Measurements from ENCODE around the gene HERPUD1. TPM values are rescaled to one million over a fixed set of nuclear protein-coding genes. Genes with fewer than 3 reads are reported as not detected.

The HERPUD1 gene
- total and polyA plus RNA-seq, 9 of the 15 experiments (the other 6 are each of a cell fraction or from before 2014, with no cell fraction given) = 14.2 to 60.7 (median 37.4) TPM

DNA sequence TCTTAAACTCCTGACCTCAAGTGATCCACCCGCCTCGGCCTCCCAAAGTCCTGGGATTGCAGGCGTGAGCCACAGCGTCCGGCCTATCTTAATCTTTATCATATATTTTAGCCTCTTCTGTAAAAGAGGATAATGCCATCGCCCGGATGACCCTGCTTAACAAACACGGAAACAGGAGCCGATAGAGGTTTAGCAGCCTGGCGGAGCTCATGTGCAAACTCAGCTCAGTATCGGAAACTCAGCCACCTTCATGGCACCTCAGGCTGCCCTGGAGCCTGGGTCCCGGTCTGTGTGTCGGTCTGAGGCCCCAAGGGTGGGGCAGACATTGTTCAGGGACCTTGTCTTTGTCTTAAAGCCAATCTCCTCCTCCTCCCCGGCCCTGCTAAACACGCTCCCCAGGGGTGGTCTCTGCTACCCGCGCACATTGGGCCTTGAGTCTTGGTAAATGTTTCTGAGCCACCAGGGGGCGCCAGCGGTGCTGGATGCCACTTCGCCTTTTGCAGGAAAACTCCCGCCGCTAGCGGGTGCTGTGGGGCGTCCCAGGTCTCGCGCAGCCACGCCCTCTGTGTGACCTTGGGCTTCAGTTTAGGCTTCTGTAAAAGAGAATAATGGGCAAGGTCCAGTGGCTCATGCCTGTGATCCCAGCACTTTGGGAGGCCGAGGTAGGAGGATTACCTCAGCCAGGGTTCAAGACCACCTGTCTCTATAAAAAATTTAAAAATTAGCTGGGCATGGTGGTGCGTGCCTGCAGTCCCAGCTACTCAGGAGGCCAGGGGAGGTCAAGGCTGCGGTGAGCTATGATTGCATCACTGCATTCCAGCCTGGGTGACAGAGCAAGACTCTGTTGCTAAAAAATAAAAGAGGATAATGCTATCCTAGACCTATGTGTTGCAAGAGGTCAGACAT is 32.6 kb downstream of the HERPUD1 start (continued):
- TF ChIP-seq, protein P1, sequence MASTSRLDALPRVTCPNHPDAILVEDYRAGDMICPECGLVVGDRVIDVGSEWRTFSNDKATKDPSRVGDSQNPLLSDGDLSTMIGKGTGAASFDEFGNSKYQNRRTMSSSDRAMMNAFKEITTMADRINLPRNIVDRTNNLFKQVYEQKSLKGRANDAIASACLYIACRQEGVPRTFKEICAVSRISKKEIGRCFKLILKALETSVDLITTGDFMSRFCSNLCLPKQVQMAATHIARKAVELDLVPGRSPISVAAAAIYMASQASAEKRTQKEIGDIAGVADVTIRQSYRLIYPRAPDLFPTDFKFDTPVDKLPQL (IDR thresholded peaks at IDR 0.05; ENCODE audit: extremely low read depth, insufficient read length) = no peak
- TF ChIP-seq, protein P2, sequence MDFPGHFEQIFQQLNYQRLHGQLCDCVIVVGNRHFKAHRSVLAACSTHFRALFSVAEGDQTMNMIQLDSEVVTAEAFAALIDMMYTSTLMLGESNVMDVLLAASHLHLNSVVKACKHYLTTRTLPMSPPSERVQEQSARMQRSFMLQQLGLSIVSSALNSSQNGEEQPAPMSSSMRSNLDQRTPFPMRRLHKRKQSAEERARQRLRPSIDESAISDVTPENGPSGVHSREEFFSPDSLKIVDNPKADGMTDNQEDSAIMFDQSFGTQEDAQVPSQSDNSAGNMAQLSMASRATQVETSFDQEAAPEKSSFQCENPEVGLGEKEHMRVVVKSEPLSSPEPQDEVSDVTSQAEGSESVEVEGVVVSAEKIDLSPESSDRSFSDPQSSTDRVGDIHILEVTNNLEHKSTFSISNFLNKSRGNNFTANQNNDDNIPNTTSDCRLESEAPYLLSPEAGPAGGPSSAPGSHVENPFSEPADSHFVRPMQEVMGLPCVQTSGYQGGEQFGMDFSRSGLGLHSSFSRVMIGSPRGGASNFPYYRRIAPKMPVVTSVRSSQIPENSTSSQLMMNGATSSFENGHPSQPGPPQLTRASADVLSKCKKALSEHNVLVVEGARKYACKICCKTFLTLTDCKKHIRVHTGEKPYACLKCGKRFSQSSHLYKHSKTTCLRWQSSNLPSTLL (IDR thresholded peaks at IDR 0.05) = no peak
- TF ChIP-seq, protein P3, sequence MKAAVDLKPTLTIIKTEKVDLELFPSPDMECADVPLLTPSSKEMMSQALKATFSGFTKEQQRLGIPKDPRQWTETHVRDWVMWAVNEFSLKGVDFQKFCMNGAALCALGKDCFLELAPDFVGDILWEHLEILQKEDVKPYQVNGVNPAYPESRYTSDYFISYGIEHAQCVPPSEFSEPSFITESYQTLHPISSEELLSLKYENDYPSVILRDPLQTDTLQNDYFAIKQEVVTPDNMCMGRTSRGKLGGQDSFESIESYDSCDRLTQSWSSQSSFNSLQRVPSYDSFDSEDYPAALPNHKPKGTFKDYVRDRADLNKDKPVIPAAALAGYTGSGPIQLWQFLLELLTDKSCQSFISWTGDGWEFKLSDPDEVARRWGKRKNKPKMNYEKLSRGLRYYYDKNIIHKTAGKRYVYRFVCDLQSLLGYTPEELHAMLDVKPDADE (conservative IDR thresholded peaks at IDR 0.05; ENCODE audit: control insufficient read depth, low read depth, low read length) = no peak
- TF ChIP-seq ZBTB7A (IDR thresholded peaks at IDR 0.05; ENCODE audit: borderline replicate concordance, control insufficient read depth, low read depth, low read length) (peak; percentile 81; the same call in 1 of the 2 replicates), ZKSCAN3 (CRISPR knock-in tag; IDR thresholded peaks at IDR 0.05) (no peak), FOXJ2 (tag; IDR thresholded peaks at IDR 0.05) (no peak), ZNF121 (CRISPR knock-in tag; conservative IDR thresholded peaks at IDR 0.05) (no peak), DDX20 (tag; IDR thresholded peaks at IDR 0.05; ENCODE audit: low read depth) (no peak), KLF13 (tag; IDR thresholded peaks at IDR 0.05; ENCODE audit: borderline replicate concordance, low read depth) (peak; percentile 84; the same call in 1 of the 2 replicates), ADNP (tag; IDR thresholded peaks at IDR 0.05) (0 out of 2 replicates have a peak, but pooled peaks have one; percentile 30), CXXC5 (CRISPR knock-in tag; IDR thresholded peaks at IDR 0.05) (peak; percentile 54; the same call in 1 of the 2 replicates), ZNF282 (CRISPR knock-in tag; IDR thresholded peaks at IDR 0.05) (no peak), ZNF253 (CRISPR knock-in tag; conservative IDR thresholded peaks at IDR 0.05) (no peak), ZNF212 (CRISPR knock-in tag; IDR thresholded peaks at IDR 0.05) (no peak), TARDBP (IDR thresholded peaks at IDR 0.05) (no peak)
- TF ChIP-seq, protein P4, sequence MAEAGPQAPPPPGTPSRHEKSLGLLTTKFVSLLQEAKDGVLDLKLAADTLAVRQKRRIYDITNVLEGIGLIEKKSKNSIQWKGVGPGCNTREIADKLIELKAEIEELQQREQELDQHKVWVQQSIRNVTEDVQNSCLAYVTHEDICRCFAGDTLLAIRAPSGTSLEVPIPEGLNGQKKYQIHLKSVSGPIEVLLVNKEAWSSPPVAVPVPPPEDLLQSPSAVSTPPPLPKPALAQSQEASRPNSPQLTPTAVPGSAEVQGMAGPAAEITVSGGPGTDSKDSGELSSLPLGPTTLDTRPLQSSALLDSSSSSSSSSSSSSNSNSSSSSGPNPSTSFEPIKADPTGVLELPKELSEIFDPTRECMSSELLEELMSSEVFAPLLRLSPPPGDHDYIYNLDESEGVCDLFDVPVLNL (CRISPR knock-in tag; IDR thresholded peaks at IDR 0.05; ENCODE audit: low read depth) = no peak
- TF ChIP-seq, protein P5, sequence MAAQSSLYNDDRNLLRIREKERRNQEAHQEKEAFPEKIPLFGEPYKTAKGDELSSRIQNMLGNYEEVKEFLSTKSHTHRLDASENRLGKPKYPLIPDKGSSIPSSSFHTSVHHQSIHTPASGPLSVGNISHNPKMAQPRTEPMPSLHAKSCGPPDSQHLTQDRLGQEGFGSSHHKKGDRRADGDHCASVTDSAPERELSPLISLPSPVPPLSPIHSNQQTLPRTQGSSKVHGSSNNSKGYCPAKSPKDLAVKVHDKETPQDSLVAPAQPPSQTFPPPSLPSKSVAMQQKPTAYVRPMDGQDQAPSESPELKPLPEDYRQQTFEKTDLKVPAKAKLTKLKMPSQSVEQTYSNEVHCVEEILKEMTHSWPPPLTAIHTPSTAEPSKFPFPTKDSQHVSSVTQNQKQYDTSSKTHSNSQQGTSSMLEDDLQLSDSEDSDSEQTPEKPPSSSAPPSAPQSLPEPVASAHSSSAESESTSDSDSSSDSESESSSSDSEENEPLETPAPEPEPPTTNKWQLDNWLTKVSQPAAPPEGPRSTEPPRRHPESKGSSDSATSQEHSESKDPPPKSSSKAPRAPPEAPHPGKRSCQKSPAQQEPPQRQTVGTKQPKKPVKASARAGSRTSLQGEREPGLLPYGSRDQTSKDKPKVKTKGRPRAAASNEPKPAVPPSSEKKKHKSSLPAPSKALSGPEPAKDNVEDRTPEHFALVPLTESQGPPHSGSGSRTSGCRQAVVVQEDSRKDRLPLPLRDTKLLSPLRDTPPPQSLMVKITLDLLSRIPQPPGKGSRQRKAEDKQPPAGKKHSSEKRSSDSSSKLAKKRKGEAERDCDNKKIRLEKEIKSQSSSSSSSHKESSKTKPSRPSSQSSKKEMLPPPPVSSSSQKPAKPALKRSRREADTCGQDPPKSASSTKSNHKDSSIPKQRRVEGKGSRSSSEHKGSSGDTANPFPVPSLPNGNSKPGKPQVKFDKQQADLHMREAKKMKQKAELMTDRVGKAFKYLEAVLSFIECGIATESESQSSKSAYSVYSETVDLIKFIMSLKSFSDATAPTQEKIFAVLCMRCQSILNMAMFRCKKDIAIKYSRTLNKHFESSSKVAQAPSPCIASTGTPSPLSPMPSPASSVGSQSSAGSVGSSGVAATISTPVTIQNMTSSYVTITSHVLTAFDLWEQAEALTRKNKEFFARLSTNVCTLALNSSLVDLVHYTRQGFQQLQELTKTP (IDR thresholded peaks at IDR 0.05; ENCODE audit: low read depth in 1 of 2, partially characterized antibody in 2 of 2) = no peak
